ENCODE results near the gene JARID2.

- TF ChIP-seq CTCF (IDR thresholded peaks at IDR 0.05; ENCODE audit: insufficient read depth, low read depth, low read length), result no peak
- no peak for TF ChIP-seq EZH2 (IDR thresholded peaks at IDR 0.05; ENCODE audit: insufficient read depth, low read length)
Observed at GRCh38 chr6:15325540-15325955, 79.7 kb downstream of the JARID2 start.
